Uterus (tissue), 2 donors: ENCODE data around the gene TOP3B.

Source experiments
- POLR2A ChIP-seq, 2 donors: fragments of 450-650 bp; IDR thresholded peaks; one replicate each; pipeline ENCODE4 v1.6.1; 2016; ENCODE audit warnings: antibody characterized with exemption in 2 of 2, mild to moderate bottlenecking in 1 of 2, moderate library complexity in 1 of 2
- TF ChIP-seq, protein P1 (sequence below), 4 experiments: fragments of 200-600 bp in 2 of 4; fragments of 450-650 bp in 2 of 4; sonication (generic) in 2 of 4; IDR thresholded peaks; one replicate each; pipeline ENCODE4 v1.5.1; 2016 to 2019; ENCODE audit warnings: antibody characterized with exemption in 4 of 4, mild to moderate bottlenecking in 2 of 4, moderate library complexity in 1 of 4

- TF ChIP-seq, protein P1, sequence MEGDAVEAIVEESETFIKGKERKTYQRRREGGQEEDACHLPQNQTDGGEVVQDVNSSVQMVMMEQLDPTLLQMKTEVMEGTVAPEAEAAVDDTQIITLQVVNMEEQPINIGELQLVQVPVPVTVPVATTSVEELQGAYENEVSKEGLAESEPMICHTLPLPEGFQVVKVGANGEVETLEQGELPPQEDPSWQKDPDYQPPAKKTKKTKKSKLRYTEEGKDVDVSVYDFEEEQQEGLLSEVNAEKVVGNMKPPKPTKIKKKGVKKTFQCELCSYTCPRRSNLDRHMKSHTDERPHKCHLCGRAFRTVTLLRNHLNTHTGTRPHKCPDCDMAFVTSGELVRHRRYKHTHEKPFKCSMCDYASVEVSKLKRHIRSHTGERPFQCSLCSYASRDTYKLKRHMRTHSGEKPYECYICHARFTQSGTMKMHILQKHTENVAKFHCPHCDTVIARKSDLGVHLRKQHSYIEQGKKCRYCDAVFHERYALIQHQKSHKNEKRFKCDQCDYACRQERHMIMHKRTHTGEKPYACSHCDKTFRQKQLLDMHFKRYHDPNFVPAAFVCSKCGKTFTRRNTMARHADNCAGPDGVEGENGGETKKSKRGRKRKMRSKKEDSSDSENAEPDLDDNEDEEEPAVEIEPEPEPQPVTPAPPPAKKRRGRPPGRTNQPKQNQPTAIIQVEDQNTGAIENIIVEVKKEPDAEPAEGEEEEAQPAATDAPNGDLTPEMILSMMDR (IDR thresholded peaks at IDR 0.05), result no peak
- no peak for TF ChIP-seq POLR2A (IDR thresholded peaks at IDR 0.05)
Observed at GRCh38 chr22:21951062-21951461, 31.5 kb downstream of the TOP3B start.
